ENCODE results near the gene KDM2A.

GRCh38 chr11:67264260-67264659 lies 145.2 kb downstream of the KDM2A start:
- TF ChIP-seq POLR2AphosphoS5 (IDR thresholded peaks at IDR 0.05) (no peak), CTCF (IDR thresholded peaks at IDR 0.05) (no peak)
